GM12878 (cell line): Measurements from ENCODE around the gene SLMAP.

Experiments used
- ATF7 ChIP-seq: fragments of 450-650 bp; IDR thresholded peaks from 2 replicates; pipeline ENCODE4 v1.6.1; 2016; ENCODE audit warnings: low read depth, mild to moderate bottlenecking
- CHD2 ChIP-seq: IDR thresholded peaks from 2 replicates; pipeline ENCODE4 v1.6.1; 2011; ENCODE audit warnings: low read depth, low read length, improper control_type of control experiment, borderline replicate concordance
- EZH2 ChIP-seq: IDR thresholded peaks from 2 replicates; pipeline ENCODE4 v1.6.1; 2012; ENCODE audit warnings: low read depth, mild to moderate bottlenecking, control low read depth, inconsistent platforms, low read length, borderline replicate concordance; ENCODE audit not compliant: control insufficient read depth
- MEF2A ChIP-seq: IDR thresholded peaks from 2 replicates; pipeline ENCODE4 v1.6.1; 2011; ENCODE audit warnings: low read depth, mild to moderate bottlenecking, low read length, moderate library complexity; ENCODE audit not compliant: insufficient read depth
- NR2C2 ChIP-seq: IDR thresholded peaks from 2 replicates; pipeline ENCODE4 v1.6.1; 2011; ENCODE audit warnings: borderline replicate concordance, low read depth; ENCODE audit not compliant: control insufficient read depth, insufficient read length
- POLR2AphosphoS2 ChIP-seq: IDR thresholded peaks from 2 replicates; pipeline ENCODE4 v1.6.1; 2011; ENCODE audit warnings: low read depth, mild to moderate bottlenecking, low read length, improper control_type of control experiment, moderate library complexity
- RFX5 ChIP-seq: IDR thresholded peaks from 2 replicates; pipeline ENCODE4 v1.6.1; 2011; ENCODE audit warnings: low read depth, low read length, improper control_type of control experiment
- SRF ChIP-seq, 2 experiments: IDR thresholded peaks; 2 replicates each; pipeline ENCODE4 v1.6.1; 2011; ENCODE audit warnings: low read depth in 2 of 2, low read length in 2 of 2, mild to moderate bottlenecking in 1 of 2, moderate library complexity in 1 of 2
- TAF1 ChIP-seq: IDR thresholded peaks from 2 replicates; pipeline ENCODE4 v1.6.1; 2011; ENCODE audit warnings: mild to moderate bottlenecking, low read depth, low read length, borderline replicate concordance
- TF ChIP-seq, protein P1 (sequence below), 3 experiments: IDR thresholded peaks in 2 of 3; conservative IDR thresholded peaks in 1 of 3; 2 replicates each; pipeline ENCODE4 v1.5.1; 2011; ENCODE audit warnings: low read depth in 3 of 3, low read length in 3 of 3, mild to moderate bottlenecking in 3 of 3, control low read depth in 2 of 3, moderate library complexity in 2 of 3, inconsistent platforms in 1 of 3, mixed read lengths in 1 of 3; ENCODE audit not compliant: control insufficient read depth in 2 of 3, insufficient read depth in 1 of 3; ENCODE audit errors: extremely low read depth in 1 of 3

DNA sequence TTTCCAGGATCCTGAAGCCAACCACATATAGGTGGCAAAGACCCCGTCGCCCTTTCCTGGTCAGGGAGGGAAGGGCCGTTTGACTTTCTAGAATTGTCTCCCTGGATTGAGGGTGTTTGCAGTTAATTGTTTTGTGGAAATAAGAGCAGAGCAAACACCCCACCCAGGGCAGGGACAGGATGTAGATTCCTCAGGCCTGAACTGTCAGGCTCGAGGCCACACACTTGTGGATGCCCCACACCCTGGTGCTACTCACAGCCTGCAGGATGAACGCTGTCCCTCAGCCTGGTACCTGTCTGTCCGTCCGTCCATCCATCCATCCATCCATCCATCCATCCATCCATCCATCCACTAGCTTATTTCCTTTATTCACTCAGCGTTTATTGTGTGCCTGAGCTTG is 222.2 kb downstream of the SLMAP start:
- TF ChIP-seq TAF1 (no peak), POLR2AphosphoS2 (no peak), NR2C2 (no peak), RFX5 (no peak), EZH2 (no peak), ATF7 (no peak), CHD2 (no peak), SRF (IDR thresholded peaks at IDR 0.05; ENCODE audit: low read depth in 2 of 2, low read length in 2 of 2) (no peak), MEF2A (no peak)
- TF ChIP-seq, protein P1, sequence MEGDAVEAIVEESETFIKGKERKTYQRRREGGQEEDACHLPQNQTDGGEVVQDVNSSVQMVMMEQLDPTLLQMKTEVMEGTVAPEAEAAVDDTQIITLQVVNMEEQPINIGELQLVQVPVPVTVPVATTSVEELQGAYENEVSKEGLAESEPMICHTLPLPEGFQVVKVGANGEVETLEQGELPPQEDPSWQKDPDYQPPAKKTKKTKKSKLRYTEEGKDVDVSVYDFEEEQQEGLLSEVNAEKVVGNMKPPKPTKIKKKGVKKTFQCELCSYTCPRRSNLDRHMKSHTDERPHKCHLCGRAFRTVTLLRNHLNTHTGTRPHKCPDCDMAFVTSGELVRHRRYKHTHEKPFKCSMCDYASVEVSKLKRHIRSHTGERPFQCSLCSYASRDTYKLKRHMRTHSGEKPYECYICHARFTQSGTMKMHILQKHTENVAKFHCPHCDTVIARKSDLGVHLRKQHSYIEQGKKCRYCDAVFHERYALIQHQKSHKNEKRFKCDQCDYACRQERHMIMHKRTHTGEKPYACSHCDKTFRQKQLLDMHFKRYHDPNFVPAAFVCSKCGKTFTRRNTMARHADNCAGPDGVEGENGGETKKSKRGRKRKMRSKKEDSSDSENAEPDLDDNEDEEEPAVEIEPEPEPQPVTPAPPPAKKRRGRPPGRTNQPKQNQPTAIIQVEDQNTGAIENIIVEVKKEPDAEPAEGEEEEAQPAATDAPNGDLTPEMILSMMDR (IDR thresholded peaks at IDR 0.05 in 2 of 3, conservative IDR thresholded peaks at IDR 0.05 in 1 of 3; ENCODE audit: control insufficient read depth in 2 of 3, extremely low read depth in 1 of 3, insufficient read depth in 1 of 3, low read depth in 3 of 3, low read length in 3 of 3): no peak
